K562 (cell line): Measurements from ENCODE around the gene TOM1L1. TPM values are rescaled to one million over a fixed set of nuclear protein-coding genes. Genes with fewer than 3 reads are reported as not detected.

Experiments used
- CAMTA2 ChIP-seq: fragments of 250-450 bp; sonication (Bioruptor Pico); conservative IDR thresholded peaks from 2 replicates; pipeline ENCODE4 v1.5.1; 2022
- ETS1 ChIP-seq: conservative IDR thresholded peaks from 2 replicates; pipeline ENCODE4 v1.6.1; 2011; ENCODE audit warnings: low read depth, mild to moderate bottlenecking, low read length; ENCODE audit not compliant: control insufficient read depth
- GMEB1 ChIP-seq: fragments of 250-450 bp; sonication (Bioruptor Pico); IDR thresholded peaks from 2 replicates; pipeline ENCODE4 v1.4.0; 2020; ENCODE audit warnings: mild to moderate bottlenecking
- HSF4 ChIP-seq: fragments of 250-450 bp; sonication (Bioruptor Pico); IDR thresholded peaks from 2 replicates; pipeline ENCODE4 v2.1.2; 2022; ENCODE audit warnings: mild to moderate bottlenecking, moderate library complexity, borderline replicate concordance
- ILK ChIP-seq: fragments of 450-650 bp; IDR thresholded peaks from 2 replicates; pipeline ENCODE4 v1.6.1; 2016; ENCODE audit warnings: missing genetic modification characterization, low read depth, mild to moderate bottlenecking, missing compliant biosample characterization, moderate library complexity, borderline replicate concordance
- MCM5 ChIP-seq: fragments of 450-650 bp; IDR thresholded peaks from 2 replicates; pipeline ENCODE4 v1.6.1; 2016; ENCODE audit warnings: low read depth
- MYNN ChIP-seq, 2 experiments: sonication (generic); formaldehyde crosslinking in 1 of 2; IDR thresholded peaks; 2 replicates each; pipeline versions ENCODE4 v1.5.0 to v1.6.1; 2016 to 2020; ENCODE audit warnings: antibody characterized with exemption in 1 of 2, missing genetic modification reagents in 1 of 2
- PHTF2 ChIP-seq: fragments of 250-450 bp; sonication (Bioruptor Pico); IDR thresholded peaks from 2 replicates; pipeline ENCODE4 v1.5.0; 2021; ENCODE audit warnings: mild to moderate bottlenecking
- RBM14 ChIP-seq: fragments of 200-400 bp; formaldehyde crosslinking; IDR thresholded peaks from 2 replicates; pipeline ENCODE4 v1.6.1; 2018; ENCODE audit warnings: low read depth, mild to moderate bottlenecking, low read length, moderate library complexity, borderline replicate concordance; ENCODE audit not compliant: insufficient read depth
- SETDB1 ChIP-seq: IDR thresholded peaks from one replicate; pipeline ENCODE4 v1.6.1; 2012; ENCODE audit warnings: low read length, control low read depth, inconsistent platforms
- SLC30A9 ChIP-seq: fragments of 250-450 bp; sonication (Bioruptor Pico); IDR thresholded peaks from 2 replicates; pipeline ENCODE4 v1.8.0; 2022; ENCODE audit warnings: mild to moderate bottlenecking, moderate library complexity
- TRIM24 ChIP-seq, 2 experiments: fragments of 450-650 bp; IDR thresholded peaks; 2 replicates each; pipeline ENCODE4 v1.6.1; 2016
- ZBTB34 ChIP-seq: fragments of 250-450 bp; sonication (Bioruptor Pico); IDR thresholded peaks from 2 replicates; pipeline ENCODE4 v1.8.0; 2021; ENCODE audit warnings: mild to moderate bottlenecking, moderate library complexity
- ZBTB7A ChIP-seq: IDR thresholded peaks from 2 replicates; pipeline ENCODE4 v1.6.1; 2011; ENCODE audit warnings: low read depth, mild to moderate bottlenecking, low read length, moderate library complexity, borderline replicate concordance; ENCODE audit not compliant: control insufficient read depth
- ZNF175 ChIP-seq: fragments of 200-800 bp; sonication (Bioruptor generic); IDR thresholded peaks from 2 replicates; pipeline ENCODE4 v1.6.1; 2016; ENCODE audit warnings: low read depth, mild to moderate bottlenecking, missing genetic modification characterization, missing compliant biosample characterization
- ZNF592 ChIP-seq: fragments of 450-650 bp; IDR thresholded peaks from 2 replicates; pipeline ENCODE4 v1.6.1; 2017; ENCODE audit warnings: antibody characterized with exemption, mild to moderate bottlenecking
- ZNF76 ChIP-seq: fragments of 250-450 bp; sonication (Bioruptor Pico); IDR thresholded peaks from 2 replicates; pipeline ENCODE4 v1.4.0; 2020; ENCODE audit warnings: mild to moderate bottlenecking, moderate library complexity, borderline replicate concordance
- polyA plus RNA-seq, 8 experiments: library from polyadenylated mRNA; depleted of rRNA in 4 of 8; stranded (reverse) in 5 of 8; unstranded in 3 of 8; fragments of >200 nt; fragmentation: Nextera tagmentation in 2 of 8; fragmentation: Illumina TruSeq in 1 of 8; extraction: Ambion mirVana in 2 of 8; extraction: Trizol in 1 of 8; gene quantifications; 2 replicates each; pipeline versions ENCODE4 v1.2.1 to v1.2.3, GENCODE V29; 2011 to 2014; ENCODE audit warnings: inconsistent platforms in 1 of 8, missing spikeins in 1 of 8
- total RNA-seq, 7 experiments: library from RNA; depleted of rRNA in 6 of 7; stranded (reverse); fragments of >200 nt in 6 of 7; fragmentation: Illumina TruSeq in 2 of 7; extraction: Trizol in 2 of 7; gene quantifications; 2 replicates each; pipeline versions ENCODE4 v1.2.1 to v1.2.3, GENCODE V29; 2011 to 2021; ENCODE audit warnings: low replicate concordance in 1 of 7

Gene TOM1L1
- total and polyA plus RNA-seq, 9 of the 15 experiments (the other 6 are each of a cell fraction or from before 2014, with no cell fraction given), result 21.3 to 74.3 (median 31.0) TPM

- TF ChIP-seq GMEB1 (CRISPR knock-in tag) (0 out of 2 replicates have a peak, but pooled peaks have one; percentile 32), ZNF175 (CRISPR knock-in tag) (peak; percentile 87; the same call in 1 of the 2 replicates), ZNF592 (peak; percentile 70; the same call in 1 of the 2 replicates), ZNF76 (CRISPR knock-in tag) (no peak), MCM5 (no peak), TRIM24 (IDR thresholded peaks at IDR 0.05) (peak; percentile 98), ZBTB7A (no peak), CAMTA2 (CRISPR knock-in tag) (no peak), SLC30A9 (CRISPR knock-in tag) (no peak), RBM14 (no peak), SETDB1 (no peak), PHTF2 (no peak), MYNN (IDR thresholded peaks at IDR 0.05) (peak; percentile 69; the same call in 1 of the 2 replicates), MYNN (CRISPR knock-in tag; IDR thresholded peaks at IDR 0.05) (no peak), HSF4 (CRISPR knock-in tag) (no peak), ETS1 (peak; percentile 86; the same call in 1 of the 2 replicates), ZBTB34 (CRISPR knock-in tag) (0 out of 2 replicates have a peak, but pooled peaks have one; percentile 29), ILK (tag) (no peak)
Measured at GRCh38 chr17:54860617-54861470, 39.8 kb upstream of the TOM1L1 start (continued).
